Mucosa of descending colon (tissue), 3 donors: ENCODE measurements around the gene BSCL2. TPM values are rescaled to one million over a fixed set of nuclear protein-coding genes. Genes with fewer than 3 reads are reported as not detected.

Experiments used
- ATAC-seq: fragments of 200-7000 bp; cut with Tn5 transposase; one replicate; pipeline ENCODE4 v1.9.1; 2020; ENCODE audit warnings: mild to moderate bottlenecking, moderate library complexity
- DNase-seq, 3 donors: peaks; one replicate each; pipeline ENCODE4 v3.0.0-alpha.2; 2020
- H3K36me3 ChIP-seq: fragments of 200-600 bp; one replicate; pipeline ENCODE4 v1.8.0; 2021; ENCODE audit warnings: low read depth, mild to moderate bottlenecking
- H3K4me1 ChIP-seq: fragments of 200-600 bp; one replicate; pipeline ENCODE4 v1.8.0; 2021; ENCODE audit warnings: low read depth, mild to moderate bottlenecking
- H3K4me3 ChIP-seq: fragments of 200-600 bp; one replicate; pipeline ENCODE4 v1.8.0; 2021; ENCODE audit warnings: mild to moderate bottlenecking
- H3K9me3 ChIP-seq: fragments of 200-600 bp; one replicate; pipeline ENCODE4 v1.8.0; 2021; ENCODE audit warnings: mild to moderate bottlenecking
- intact Hi-C, 2 donors: fragments of 100-400 bp; cut with DNase I in 1 of 2; cut with micrococcal nuclease in 1 of 2; formaldehyde crosslinking; loops; one replicate each; pipeline versions ENCODE4 v1.11.0 to v1.11.1; 2022; cut with DNase I, micrococcal nuclease
- total RNA-seq, 3 donors: library from RNA; stranded (reverse); fragmentation: NEBNext Ultra II Directional in 2 of 3; extraction: Animal tissue kit (Norgen Biotek cat#: 25700) in 2 of 3; gene quantifications; one replicate each; pipeline versions ENCODE4 v1.2.1 to v1.2.4, GENCODE V29; 2021 to 2023
- TF ChIP-seq, protein P1 (sequence below): fragments of 200-600 bp; IDR thresholded peaks from one replicate; pipeline ENCODE4 v1.8.0; 2022; ENCODE audit warnings: antibody characterized with exemption, mild to moderate bottlenecking
- donor health status: DM: no; HTN: no; CAD: no; lungs with moderate emphysema.
- donor health status: DM: no; HTN: no; CAD: no.
- donor health status: DM: no; HTN: yes; CAD: no.

The BSCL2 gene
- total RNA-seq, 3 donors from 2014 or later = 59.0 to 63.4 (median 61.0) TPM

DNA sequence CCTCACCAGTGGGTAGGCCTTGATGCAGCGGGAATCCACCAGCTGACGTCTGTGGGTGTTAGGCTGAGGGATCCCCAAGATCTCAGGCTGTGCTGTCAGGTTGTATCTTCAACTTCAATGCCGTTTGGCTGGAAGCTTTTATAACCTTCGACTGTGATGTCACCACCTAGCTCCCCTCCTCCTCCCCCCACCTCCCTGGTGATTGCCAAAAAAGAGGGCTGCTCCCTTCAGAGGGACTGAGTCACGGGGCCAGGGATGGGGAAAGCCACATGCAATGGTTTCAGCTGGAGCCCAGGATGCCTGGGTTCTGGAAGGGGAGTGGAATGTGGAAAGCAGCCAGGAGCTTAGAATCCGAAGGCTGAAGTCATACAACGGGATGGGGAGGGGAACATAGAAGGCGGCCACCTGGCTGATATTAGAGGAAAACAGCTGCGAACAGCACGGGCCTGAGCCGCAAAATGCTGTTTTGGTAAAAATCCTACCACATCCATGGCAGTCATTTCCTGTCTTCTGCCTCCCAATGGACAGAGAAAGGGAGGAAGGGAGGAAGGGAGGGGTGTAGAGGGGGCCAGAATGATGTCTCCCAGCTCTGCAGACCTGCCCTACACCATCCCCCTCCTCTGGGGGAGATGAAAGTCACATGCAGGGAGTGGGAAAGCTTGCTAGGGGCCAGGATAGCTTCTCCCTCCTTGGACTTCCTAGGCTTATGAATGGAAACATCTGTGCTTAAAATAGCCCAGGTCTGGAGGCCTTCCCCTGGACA, 17.6 kb downstream of the BSCL2 start, which contains the start of gene LRRN4CL:
Gene LRRN4CL, minus strand, starts transcription at position 110 of the 763 bp plus-strand sequence. CDS start 1,022 bp downstream, outside the sequence.
- ATAC-seq (peak; percentile 66), DNase-seq (peak in 2 of 3 donors; percentile 57 to 70)
- Histone ChIP-seq H3K36me3 (no peaks in the 10 kb centered on the region), H3K9me3 (no peaks in the 10 kb centered on the region), H3K4me1 (peaks cover 5% of the 10 kb centered on the region), H3K4me3 (no peak within 1 kb of the TSS)
- TF ChIP-seq, protein P1, sequence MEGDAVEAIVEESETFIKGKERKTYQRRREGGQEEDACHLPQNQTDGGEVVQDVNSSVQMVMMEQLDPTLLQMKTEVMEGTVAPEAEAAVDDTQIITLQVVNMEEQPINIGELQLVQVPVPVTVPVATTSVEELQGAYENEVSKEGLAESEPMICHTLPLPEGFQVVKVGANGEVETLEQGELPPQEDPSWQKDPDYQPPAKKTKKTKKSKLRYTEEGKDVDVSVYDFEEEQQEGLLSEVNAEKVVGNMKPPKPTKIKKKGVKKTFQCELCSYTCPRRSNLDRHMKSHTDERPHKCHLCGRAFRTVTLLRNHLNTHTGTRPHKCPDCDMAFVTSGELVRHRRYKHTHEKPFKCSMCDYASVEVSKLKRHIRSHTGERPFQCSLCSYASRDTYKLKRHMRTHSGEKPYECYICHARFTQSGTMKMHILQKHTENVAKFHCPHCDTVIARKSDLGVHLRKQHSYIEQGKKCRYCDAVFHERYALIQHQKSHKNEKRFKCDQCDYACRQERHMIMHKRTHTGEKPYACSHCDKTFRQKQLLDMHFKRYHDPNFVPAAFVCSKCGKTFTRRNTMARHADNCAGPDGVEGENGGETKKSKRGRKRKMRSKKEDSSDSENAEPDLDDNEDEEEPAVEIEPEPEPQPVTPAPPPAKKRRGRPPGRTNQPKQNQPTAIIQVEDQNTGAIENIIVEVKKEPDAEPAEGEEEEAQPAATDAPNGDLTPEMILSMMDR = no peak
- intact Hi-C loops = loop anchor here (10.0 kb wide), 1 partner anchor 295 kb away; no protein-coding TSS in a partner anchor

GRCh38 chr11:62688491-62688890, 18.7 kb downstream of the BSCL2 start:
- Histone ChIP-seq H3K4me3 (no peak overlapping the region), H3K36me3 (no peaks in the 10 kb centered on the region), H3K9me3 (no peaks in the 10 kb centered on the region), H3K4me1 (peaks cover 5% of the 10 kb centered on the region)
- intact Hi-C loops = no loop called here
- no peak for DNase-seq
- ATAC-seq = no peak
- TF ChIP-seq, protein P1 = no peak

- Histone ChIP-seq H3K9me3 (no peaks in the 10 kb centered on the region), H3K36me3 (no peaks in the 10 kb centered on the region), H3K4me3 (no peak overlapping the region), H3K4me1 (peaks cover 5% of the 10 kb centered on the region)
- TF ChIP-seq, protein P1 = no peak
- intact Hi-C loops = no loop called here
- DNase-seq (peak in 1 of 3 donors; percentile 56), ATAC-seq (peak; percentile 37)
Measured at GRCh38 chr11:62687508-62688396, 19.5 kb downstream of the BSCL2 start.

GRCh38 chr11:62682518-62682917, 24.7 kb downstream of the BSCL2 start:
- Histone ChIP-seq H3K4me1 (peaks cover 18% of the 10 kb centered on the region), H3K4me3 (no peak overlapping the region), H3K36me3 (no peaks in the 10 kb centered on the region), H3K9me3 (no peaks in the 10 kb centered on the region)
- ATAC-seq = peak; percentile 73
- peak; percentile 52 to 74 (median 68) for DNase-seq
- TF ChIP-seq, protein P1 = no peak
- intact Hi-C loops = no loop called here

DNA sequence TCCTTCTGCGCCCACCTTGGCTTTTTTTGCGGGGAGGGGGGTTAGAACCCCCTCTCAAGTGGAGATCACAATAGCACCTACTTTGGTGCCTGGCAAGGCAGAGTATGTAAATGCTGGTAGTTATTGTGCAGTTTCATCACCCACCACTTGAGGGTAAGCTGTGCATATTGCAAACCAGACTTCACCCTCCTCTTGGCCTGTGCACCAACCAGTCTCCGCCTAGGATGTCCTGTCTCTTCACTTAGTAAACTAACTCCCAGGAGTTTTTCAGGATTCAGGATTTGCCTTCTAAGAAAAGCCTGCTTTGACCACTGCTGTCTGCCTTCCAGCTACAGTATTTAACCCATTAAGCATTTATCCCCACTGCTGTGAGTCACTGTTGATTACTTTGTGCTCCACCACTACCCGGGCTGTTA, 26.4 kb downstream of the BSCL2 start:
- Histone ChIP-seq H3K4me1 (peaks cover 19% of the 10 kb centered on the region), H3K9me3 (no peaks in the 10 kb centered on the region), H3K36me3 (no peaks in the 10 kb centered on the region), H3K4me3 (no peak overlapping the region)
- intact Hi-C loops = no loop called here
- TF ChIP-seq, protein P1 = no peak
- DNase-seq (peak in 2 of 3 donors; percentile 34 to 65), ATAC-seq (peak; percentile 78)
